Measurements from ENCODE around the gene ZNF653. TPM values are rescaled to one million over a fixed set of nuclear protein-coding genes. Genes with fewer than 3 reads are reported as not detected.

The ZNF653 gene
- total and polyA plus RNA-seq, 9 of the 15 experiments (the other 6 are each of a cell fraction or from before 2014, with no cell fraction given), result 1.6 to 8.0 (median 4.2) TPM; not detected in 2

DNA sequence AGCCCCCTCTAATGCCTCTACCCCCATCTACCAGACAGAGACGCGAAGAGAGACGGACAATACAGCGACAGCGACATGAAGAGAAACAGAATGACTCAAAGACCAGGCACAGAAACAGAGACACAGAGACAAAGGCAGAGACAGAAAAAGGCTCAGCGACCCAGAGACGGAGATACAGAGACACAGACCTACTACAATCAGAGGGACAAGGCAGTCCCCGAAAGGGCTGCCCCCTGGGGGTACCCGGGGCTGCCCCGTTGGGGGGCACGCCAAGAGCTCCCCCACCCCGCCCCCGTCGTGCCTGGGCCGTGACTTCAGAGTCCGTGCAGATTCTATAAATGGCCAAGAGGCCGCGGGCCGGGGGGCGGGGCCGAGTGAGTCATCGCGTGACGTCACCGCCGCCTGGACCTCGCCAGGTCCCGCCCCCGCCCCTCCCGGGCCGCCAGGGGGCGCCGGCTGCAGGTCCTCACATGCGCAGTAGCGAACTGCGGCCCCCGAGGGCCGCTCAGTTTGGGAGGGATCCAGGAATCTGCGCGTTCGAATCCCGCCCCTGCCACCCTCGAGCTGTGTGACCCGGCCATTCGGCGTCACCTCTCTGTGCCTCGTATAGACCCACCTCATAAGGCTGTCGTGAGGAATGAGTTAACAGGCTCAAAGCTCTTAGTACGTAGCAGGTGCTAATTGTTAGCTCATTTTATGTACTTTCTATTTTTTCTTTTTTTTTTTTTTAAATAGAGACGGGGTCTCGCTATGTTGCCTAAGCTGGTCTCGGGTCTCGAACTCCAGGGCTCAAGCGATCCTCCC lies 30.4 kb upstream of the ZNF653 start (continued):
- TF ChIP-seq CGGBP1 (CRISPR knock-in tag; IDR thresholded peaks at IDR 0.05) (no peak), RREB1 (CRISPR knock-in tag; IDR thresholded peaks at IDR 0.05) (0 out of 2 replicates have a peak, but pooled peaks have one; percentile 40), NR1H2 (CRISPR knock-in tag; IDR thresholded peaks at IDR 0.05) (no peak), DDX20 (tag; IDR thresholded peaks at IDR 0.05; ENCODE audit: low read depth) (no peak), CAMTA2 (CRISPR knock-in tag; conservative IDR thresholded peaks at IDR 0.05) (no peak), ZNF263 (CRISPR knock-in tag; IDR thresholded peaks at IDR 0.05; ENCODE audit: borderline replicate concordance) (0 out of 2 replicates have a peak, but pooled peaks have one; percentile 16), ZNF584 (CRISPR knock-in tag; IDR thresholded peaks at IDR 0.05; ENCODE audit: low read depth) (no peak), PYGO2 (tag; IDR thresholded peaks at IDR 0.05) (no peak), FOXJ3 (CRISPR knock-in tag; IDR thresholded peaks at IDR 0.05) (no peak), NR4A1 (CRISPR knock-in tag; IDR thresholded peaks at IDR 0.05) (no peak), NR4A1 (tag; IDR thresholded peaks at IDR 0.05) (no peak), ARID2 (IDR thresholded peaks at IDR 0.05) (no peak), ZNF184 (CRISPR knock-in tag; IDR thresholded peaks at IDR 0.05) (no peak)
- TF ChIP-seq, protein P1, sequence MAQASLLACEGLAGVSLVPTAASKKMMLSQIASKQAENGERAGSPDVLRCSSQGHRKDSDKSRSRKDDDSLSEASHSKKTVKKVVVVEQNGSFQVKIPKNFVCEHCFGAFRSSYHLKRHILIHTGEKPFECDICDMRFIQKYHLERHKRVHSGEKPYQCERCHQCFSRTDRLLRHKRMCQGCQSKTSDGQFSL (CRISPR knock-in tag; IDR thresholded peaks at IDR 0.05), result no peak
- TF ChIP-seq, protein P1 (tag; IDR thresholded peaks at IDR 0.05), result no peak
- TF ChIP-seq, protein P2, sequence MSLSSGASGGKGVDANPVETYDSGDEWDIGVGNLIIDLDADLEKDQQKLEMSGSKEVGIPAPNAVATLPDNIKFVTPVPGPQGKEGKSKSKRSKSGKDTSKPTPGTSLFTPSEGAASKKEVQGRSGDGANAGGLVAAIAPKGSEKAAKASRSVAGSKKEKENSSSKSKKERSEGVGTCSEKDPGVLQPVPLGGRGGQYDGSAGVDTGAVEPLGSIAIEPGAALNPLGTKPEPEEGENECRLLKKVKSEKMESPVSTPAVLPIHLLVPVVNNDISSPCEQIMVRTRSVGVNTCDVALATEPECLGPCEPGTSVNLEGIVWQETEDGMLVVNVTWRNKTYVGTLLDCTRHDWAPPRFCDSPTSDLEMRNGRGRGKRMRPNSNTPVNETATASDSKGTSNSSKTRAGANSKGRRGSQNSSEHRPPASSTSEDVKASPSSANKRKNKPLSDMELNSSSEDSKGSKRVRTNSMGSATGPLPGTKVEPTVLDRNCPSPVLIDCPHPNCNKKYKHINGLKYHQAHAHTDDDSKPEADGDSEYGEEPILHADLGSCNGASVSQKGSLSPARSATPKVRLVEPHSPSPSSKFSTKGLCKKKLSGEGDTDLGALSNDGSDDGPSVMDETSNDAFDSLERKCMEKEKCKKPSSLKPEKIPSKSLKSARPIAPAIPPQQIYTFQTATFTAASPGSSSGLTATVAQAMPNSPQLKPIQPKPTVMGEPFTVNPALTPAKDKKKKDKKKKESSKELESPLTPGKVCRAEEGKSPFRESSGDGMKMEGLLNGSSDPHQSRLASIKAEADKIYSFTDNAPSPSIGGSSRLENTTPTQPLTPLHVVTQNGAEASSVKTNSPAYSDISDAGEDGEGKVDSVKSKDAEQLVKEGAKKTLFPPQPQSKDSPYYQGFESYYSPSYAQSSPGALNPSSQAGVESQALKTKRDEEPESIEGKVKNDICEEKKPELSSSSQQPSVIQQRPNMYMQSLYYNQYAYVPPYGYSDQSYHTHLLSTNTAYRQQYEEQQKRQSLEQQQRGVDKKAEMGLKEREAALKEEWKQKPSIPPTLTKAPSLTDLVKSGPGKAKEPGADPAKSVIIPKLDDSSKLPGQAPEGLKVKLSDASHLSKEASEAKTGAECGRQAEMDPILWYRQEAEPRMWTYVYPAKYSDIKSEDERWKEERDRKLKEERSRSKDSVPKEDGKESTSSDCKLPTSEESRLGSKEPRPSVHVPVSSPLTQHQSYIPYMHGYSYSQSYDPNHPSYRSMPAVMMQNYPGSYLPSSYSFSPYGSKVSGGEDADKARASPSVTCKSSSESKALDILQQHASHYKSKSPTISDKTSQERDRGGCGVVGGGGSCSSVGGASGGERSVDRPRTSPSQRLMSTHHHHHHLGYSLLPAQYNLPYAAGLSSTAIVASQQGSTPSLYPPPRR (CRISPR knock-in tag; IDR thresholded peaks at IDR 0.05; ENCODE audit: borderline replicate concordance), result no peak; the same call in 1 of the 2 replicates

All from K562 (cell line).